Natural killer cell (primary cell): ENCODE data around the gene GIMAP8. TPM values are rescaled to one million over a fixed set of nuclear protein-coding genes. Genes with fewer than 3 reads are reported as not detected.
A peak's percentile ranks its signal among the peaks of the same experiment; 100 is the strongest.

ENCODE experiments used
- ATAC-seq, 3 donors: fragments of 150-1000 bp in 2 of 3; fragments of 200-7000 bp in 1 of 3; cut with Tn5 transposase; 1 replicate in 1 of 3; 2 replicates in 2 of 3; pipeline ENCODE4 v1.10.0; 2021; ENCODE audit warnings: mild to moderate bottlenecking in 2 of 3, moderate library complexity in 2 of 3
- DNase-seq, 2 donors: peaks; one replicate each; pipeline versions ENCODE4 v3.0.0 to v3.0.0-alpha.2; 2013 to 2021; ENCODE audit warnings: mixed read lengths in 1 of 2
- H3K27ac ChIP-seq: one replicate; pipeline ENCODE4 v1.5.1; 2013; ENCODE audit warnings: mild to moderate bottlenecking, low read length
- H3K27me3 ChIP-seq: one replicate; pipeline ENCODE4 v1.6.1; 2013; ENCODE audit warnings: low read length; ENCODE audit not compliant: control insufficient read depth, insufficient read depth
- H3K36me3 ChIP-seq: one replicate; pipeline ENCODE4 v1.6.1; 2013; ENCODE audit warnings: low read length; ENCODE audit not compliant: control insufficient read depth, insufficient read depth
- H3K4me1 ChIP-seq: one replicate; pipeline ENCODE4 v1.6.1; 2013; ENCODE audit warnings: low read length; ENCODE audit not compliant: control insufficient read depth, insufficient read depth
- H3K4me3 ChIP-seq: one replicate; pipeline ENCODE4 v1.5.1; 2013; ENCODE audit warnings: low read length
- H3K9me3 ChIP-seq: one replicate; pipeline ENCODE4 v1.6.1; 2013; ENCODE audit warnings: low read length; ENCODE audit not compliant: control insufficient read depth, insufficient read depth
- H3K27ac Mint-ChIP-seq, 2 donors: one replicate each; pipeline ENCODE4 v1.8.0; 2022; ENCODE audit warnings: mild to moderate bottlenecking in 2 of 2, mixed read lengths in 2 of 2, moderate library complexity in 1 of 2
- H3K27me3 Mint-ChIP-seq, 2 donors: one replicate each; pipeline ENCODE4 v1.8.0; 2022; ENCODE audit warnings: low read depth in 2 of 2, mixed read lengths in 2 of 2
- H3K36me3 Mint-ChIP-seq: one replicate; pipeline ENCODE4 v1.8.0; 2022; ENCODE audit warnings: mixed read lengths
- H3K4me1 Mint-ChIP-seq, 2 donors: one replicate each; pipeline ENCODE4 v1.8.0; 2022; ENCODE audit warnings: mixed read lengths in 2 of 2
- H3K4me3 Mint-ChIP-seq: one replicate; pipeline ENCODE4 v1.8.0; 2022; ENCODE audit warnings: mild to moderate bottlenecking, moderate library complexity, mixed read lengths
- H3K9me3 Mint-ChIP-seq, 2 donors: one replicate each; pipeline ENCODE4 v1.8.0; 2022; ENCODE audit warnings: mixed read lengths in 2 of 2
- CTCF ChIP-seq: fragments of 200-600 bp; IDR thresholded peaks from one replicate; pipeline ENCODE4 v1.8.0; 2022; ENCODE audit warnings: antibody characterized with exemption
- WGBS: methylation state at CpG from one replicate; pipeline ENCODE4 v1.1.7; 2013; ENCODE audit warnings: missing lambda C conversion rate; ENCODE audit not compliant: insufficient coverage; 5-methylcytosine and 5-hydroxymethylcytosine counted together
- intact Hi-C: fragments of 100-400 bp; cut with micrococcal nuclease; formaldehyde crosslinking; loops from one replicate; pipeline ENCODE4 v1.14.2; 2022
- total RNA-seq, 4 donors: library from RNA; stranded (reverse); fragments of 120-200 nt in 1 of 4; gene quantifications; one replicate each; pipeline versions ENCODE4 v1.2.3 to v1.2.4, GENCODE V29; 2013 to 2022

Gene GIMAP8
- total RNA-seq, 3 donors from 2014 or later (not counting 1 experiment from before 2014, with no cell fraction given): 6.7 to 17.7 (median 8.4) TPM

GRCh38 chr7:150404172-150404804 lies 46.1 kb upstream of the GIMAP8 start:
- intact Hi-C loops: loop anchor here (2.0 kb wide), 2 partner anchors 25 to 35 kb away; partner anchors contain the start of genes REPIN1 and ZNF775
- Mint-ChIP-seq H3K36me3 (no peaks in the 10 kb centered on the region), H3K4me3 (peak overlapping the region; percentile 94), H3K9me3 (no peaks in the 10 kb centered on the region), H3K27me3 (no peaks in the 10 kb centered on the region), H3K27ac (peak overlapping the region; percentile 90 to 91), H3K4me1 (peaks cover 34 to 37% of the 10 kb centered on the region in 2 donors)
- DNase-seq: peak; percentile 24 to 35
- 34% methylated on average over 15 of the region's 16 CpGs for WGBS
- ATAC-seq: no peak
- peak overlapping the region; percentile 99 for H3K27ac ChIP-seq
- no peaks in the 10 kb centered on the region for H3K9me3 ChIP-seq
- H3K36me3 ChIP-seq: peaks cover 4% of the 10 kb centered on the region
- no peak for TF ChIP-seq CTCF
- H3K27me3 ChIP-seq: no peaks in the 10 kb centered on the region
- H3K4me1 ChIP-seq: peaks cover 39% of the 10 kb centered on the region
- peak overlapping the region; percentile 87 for H3K4me3 ChIP-seq

- peaks cover 43% of the 10 kb centered on the region for H3K4me1 ChIP-seq
- H3K9me3 Mint-ChIP-seq: no peaks in the 10 kb centered on the region
- no peaks in the 10 kb centered on the region for H3K27me3 ChIP-seq
- H3K4me3 Mint-ChIP-seq: peak overlapping the region; percentile 94
- WGBS: under 1% methylated on average over 86 of the region's 86 CpGs
- H3K4me1 Mint-ChIP-seq: peaks cover 34 to 37% of the 10 kb centered on the region in 2 donors
- peak overlapping the region; percentile 99 for H3K27ac ChIP-seq
- intact Hi-C loops: loop anchor here (2.0 kb wide), 2 partner anchors 26 to 36 kb away; partner anchors contain the start of genes REPIN1 and ZNF775
- peaks cover 4% of the 10 kb centered on the region for H3K36me3 ChIP-seq
- peak overlapping the region; percentile 87 for H3K4me3 ChIP-seq
- no peaks in the 10 kb centered on the region for H3K9me3 ChIP-seq
- no peaks in the 10 kb centered on the region for H3K36me3 Mint-ChIP-seq
- H3K27ac Mint-ChIP-seq: peak overlapping the region; percentile 90 to 91
- H3K27me3 Mint-ChIP-seq: no peaks in the 10 kb centered on the region
- peak; percentile 23 for TF ChIP-seq CTCF
- peak; percentile 74 to 90 for DNase-seq
- peak; percentile 84 to 90 (median 88) for ATAC-seq
These were observed 45.4 kb upstream of the GIMAP8 start for GRCh38 chr7:150404805-150405583.

- ATAC-seq (peak; percentile 21 to 33 (median 29)), DNase-seq (peak in 1 of 2 donors; percentile 41)
- peaks cover 34 to 37% of the 10 kb centered on the region in 2 donors for H3K4me1 Mint-ChIP-seq
- H3K27ac Mint-ChIP-seq: peak overlapping the region; percentile 90 to 91
- H3K27me3 Mint-ChIP-seq: no peaks in the 10 kb centered on the region
- H3K9me3 ChIP-seq: no peaks in the 10 kb centered on the region
- TF ChIP-seq CTCF: no peak
- intact Hi-C loops: loop anchor here (2.0 kb wide), 2 partner anchors 27 to 37 kb away; partner anchors contain the start of genes REPIN1 and ZNF775
- WGBS: 10% methylated on average over 35 of the region's 35 CpGs
- H3K27ac ChIP-seq: peak overlapping the region; percentile 89
- H3K9me3 Mint-ChIP-seq: no peaks in the 10 kb centered on the region
- H3K4me3 ChIP-seq: peak overlapping the region; percentile 87
- H3K4me3 Mint-ChIP-seq: peak overlapping the region; percentile 94
- no peaks in the 10 kb centered on the region for H3K36me3 Mint-ChIP-seq
- H3K36me3 ChIP-seq: peaks cover 8% of the 10 kb centered on the region
- H3K4me1 ChIP-seq: peaks cover 43% of the 10 kb centered on the region
- H3K27me3 ChIP-seq: no peaks in the 10 kb centered on the region
These were observed 44.7 kb upstream of the GIMAP8 start for GRCh38 chr7:150405584-150406311.
